K562 (cell line): ENCODE measurements around the gene MEIOB.

Experiments
- CEBPZ ChIP-seq: fragments of 150-350 bp; IDR thresholded peaks from 2 replicates; pipeline ENCODE4 v1.6.1; 2014; ENCODE audit warnings: low read depth, mild to moderate bottlenecking, low read length, borderline replicate concordance
- NR4A1 ChIP-seq, 2 experiments: fragments of 250-450 bp in 1 of 2; fragments of 450-650 bp in 1 of 2; sonication (Bioruptor Pico) in 1 of 2; IDR thresholded peaks; 2 replicates each; pipeline versions ENCODE4 v1.4.0 to v1.6.1; 2016 to 2020; ENCODE audit warnings: mild to moderate bottlenecking in 2 of 2, missing compliant biosample characterization in 1 of 2, missing genetic modification characterization in 1 of 2, moderate library complexity in 1 of 2
- RAD51 ChIP-seq: fragments of 450-650 bp; IDR thresholded peaks from 2 replicates; pipeline ENCODE4 v1.7.1; 2016; ENCODE audit warnings: low read depth, mild to moderate bottlenecking, borderline replicate concordance
- TAF9B ChIP-seq: fragments of 450-650 bp; IDR thresholded peaks from 2 replicates; pipeline ENCODE4 v1.6.1; 2018; ENCODE audit warnings: mild to moderate bottlenecking; ENCODE audit not compliant: partially characterized antibody
- TCF7L2 ChIP-seq: fragments of 150-350 bp; IDR thresholded peaks from 2 replicates; pipeline ENCODE4 v1.6.1; 2016; ENCODE audit warnings: low read depth, mild to moderate bottlenecking, low read length, moderate library complexity
- ZNF696 ChIP-seq: fragments of 250-450 bp; sonication (Bioruptor Pico); conservative IDR thresholded peaks from 2 replicates; pipeline ENCODE4 v1.4.0; 2020; ENCODE audit warnings: mild to moderate bottlenecking, moderate library complexity

GRCh38 chr16:1914988-1915387, 43.0 kb upstream of the MEIOB start:
- TF ChIP-seq TCF7L2 (no peak), ZNF696 (CRISPR knock-in tag) (no peak), TAF9B (no peak), RAD51 (no peak), NR4A1 (CRISPR knock-in tag; IDR thresholded peaks at IDR 0.05) (no peak), NR4A1 (tag; IDR thresholded peaks at IDR 0.05) (no peak), CEBPZ (no peak)
